ENCODE measurements around the gene CRABP2.
A peak's percentile ranks its signal among the peaks of the same experiment; 100 is the strongest.

Gene CRABP2

GRCh38 chr1:156741481-156741983, 36.1 kb upstream of the CRABP2 start:
- no peak for DNase-seq

- DNase-seq = peak; percentile 100
Observed at GRCh38 chr1:156740741-156741480, 35.5 kb upstream of the CRABP2 start, which contains the start of gene MRPL24. Gene MRPL24 (minus strand): TSS chr1:156741088. CDS start chr1:156738704, 2,384 bp downstream.

DNA sequence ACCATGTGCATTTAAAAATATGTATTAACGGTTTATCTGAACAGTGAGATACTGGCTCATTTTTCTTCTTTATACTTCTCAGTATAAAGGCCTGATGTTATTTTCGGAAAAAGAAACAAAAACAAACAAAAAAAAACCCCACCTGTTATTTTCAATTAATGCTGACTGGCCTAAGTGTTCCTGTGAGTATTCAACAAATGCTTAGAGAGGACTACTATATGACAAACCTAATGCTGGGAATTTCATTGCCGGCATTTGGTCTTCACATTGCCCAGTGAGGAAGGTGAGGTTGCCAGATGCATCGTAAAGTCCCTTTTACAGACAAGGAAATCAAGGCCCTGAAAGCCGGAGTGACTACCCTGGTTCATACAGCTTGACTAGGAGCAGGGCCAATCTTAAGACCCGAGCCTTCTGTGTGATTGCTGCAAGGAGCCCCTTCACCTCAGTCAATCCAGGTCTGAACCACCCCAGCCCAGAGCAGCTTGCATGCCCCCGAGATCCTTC, 34.9 kb upstream of the CRABP2 start:
- DNase-seq = no peak

DNA sequence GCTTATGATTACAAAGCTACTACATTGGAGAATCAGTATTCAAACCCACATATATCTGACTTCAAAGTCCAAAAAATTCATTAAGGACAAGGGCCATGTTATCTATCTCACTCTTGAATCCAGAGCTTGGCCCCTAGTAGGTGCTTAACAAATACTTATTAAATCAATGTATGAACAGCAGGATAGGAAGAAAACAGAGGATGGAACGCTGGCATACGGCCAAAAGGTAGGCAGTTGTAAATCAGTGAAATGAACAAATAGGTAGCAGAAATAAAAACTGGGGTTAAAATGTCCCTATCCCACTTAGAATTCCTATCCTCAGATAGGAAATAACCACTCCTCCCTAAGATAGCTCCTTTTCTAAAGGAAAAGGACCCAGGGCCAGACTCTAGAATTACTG, 33.5 kb upstream of the CRABP2 start:
- DNase-seq = no peak

DNA sequence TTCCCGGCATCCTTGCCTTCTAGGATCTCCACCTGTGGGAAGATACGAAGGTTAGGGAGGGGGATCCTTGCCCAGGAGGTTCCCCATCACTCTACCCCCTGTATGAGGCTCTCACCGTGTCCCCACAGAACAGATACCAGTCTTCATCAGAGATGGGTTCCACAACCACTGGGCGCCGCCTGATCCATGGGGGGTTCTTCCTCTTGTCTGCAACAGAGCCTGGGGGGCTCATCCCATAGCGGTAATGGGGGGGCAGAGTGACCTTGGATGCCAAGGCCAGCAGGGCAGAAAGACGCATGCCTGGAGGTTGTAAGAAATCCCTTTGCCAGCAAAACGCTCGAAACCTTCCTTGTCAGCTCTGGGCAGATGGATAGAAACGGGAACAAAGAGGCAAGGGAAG, 33.0 kb upstream of the CRABP2 start:
- DNase-seq = no peak

- DNase-seq = no peak
Observed at GRCh38 chr1:156733989-156734584, 28.7 kb upstream of the CRABP2 start.

- DNase-seq = peak; percentile 98
Observed at GRCh38 chr1:156728599-156729462, 23.4 kb upstream of the CRABP2 start, which contains the start of gene ISG20L2. Gene ISG20L2 (minus strand): TSS chr1:156728766. CDS start chr1:156727652, 1,114 bp downstream.

DNA sequence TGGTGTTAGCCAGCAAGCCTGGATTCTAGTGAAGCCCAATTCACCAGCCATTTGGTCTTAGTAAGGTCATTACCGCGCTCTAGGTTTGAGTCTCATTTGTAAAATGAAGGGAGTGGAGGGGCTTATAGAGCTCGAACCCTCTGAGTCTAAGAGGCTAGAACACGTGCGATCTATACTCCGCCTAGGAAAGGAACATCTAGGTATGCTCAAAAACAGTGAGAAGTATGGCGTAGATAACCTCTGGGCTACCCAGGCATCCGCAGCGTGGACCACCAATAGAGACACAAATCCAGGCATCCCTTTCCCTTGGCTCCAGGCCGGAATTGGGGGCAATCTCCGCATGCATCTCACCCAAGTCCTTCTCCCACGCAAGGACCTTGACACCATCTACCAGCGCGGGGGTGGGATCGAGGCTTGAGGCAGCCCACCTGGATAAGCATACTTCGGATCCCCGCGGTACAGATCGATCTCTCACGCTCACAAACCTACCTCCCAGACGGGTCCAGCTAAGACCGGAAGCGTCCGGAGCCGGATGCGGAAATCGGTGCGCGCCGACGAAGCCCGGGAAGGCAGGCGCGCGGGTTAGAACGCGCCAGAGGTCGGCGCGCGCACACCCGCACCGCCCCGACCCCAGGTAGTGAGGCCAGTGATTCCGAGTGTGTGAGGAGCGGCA, 22.7 kb upstream of the CRABP2 start, which contains the start of gene METTL25B:
Gene METTL25B (plus strand): TSS at position 544 of the 673 bp plus-strand sequence. CDS start 636 bp downstream, outside the sequence.
- DNase-seq = peak; percentile 93

- no peak for DNase-seq
Observed at GRCh38 chr1:156727492-156727891, 22.1 kb upstream of the CRABP2 start.

DNA sequence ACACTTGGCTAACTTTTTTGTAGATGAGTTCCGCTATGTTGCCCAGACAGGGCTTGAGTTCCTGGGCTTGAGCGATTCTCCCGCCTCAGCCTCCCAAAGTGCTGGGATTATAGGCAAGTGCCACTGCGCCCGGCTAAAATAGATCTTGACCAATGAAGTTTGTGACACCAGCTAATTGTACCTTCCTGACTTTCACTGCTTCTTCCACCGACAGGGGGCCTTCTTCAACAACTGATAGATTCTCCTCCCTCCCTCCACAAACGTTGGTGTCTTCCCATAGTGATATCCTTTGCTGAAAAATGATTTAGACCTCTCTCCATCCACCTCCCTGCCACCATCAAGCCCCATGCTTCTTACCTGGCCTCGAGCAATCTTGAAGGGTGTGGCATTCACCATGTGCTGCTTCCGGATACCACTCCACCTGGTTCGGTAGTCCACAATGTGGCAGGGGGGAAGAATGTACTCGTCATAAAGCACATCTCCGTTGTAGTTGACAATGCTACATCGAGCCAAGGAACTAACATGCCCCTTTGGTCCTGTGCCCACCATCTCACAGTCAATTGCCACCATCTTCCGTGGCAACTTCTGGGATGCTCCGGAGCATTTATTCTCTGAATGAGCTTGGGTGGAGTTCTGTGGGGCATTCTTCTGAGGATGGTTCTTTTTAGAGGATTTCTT, 21.3 kb upstream of the CRABP2 start:
- DNase-seq = peak; percentile 87

DNA sequence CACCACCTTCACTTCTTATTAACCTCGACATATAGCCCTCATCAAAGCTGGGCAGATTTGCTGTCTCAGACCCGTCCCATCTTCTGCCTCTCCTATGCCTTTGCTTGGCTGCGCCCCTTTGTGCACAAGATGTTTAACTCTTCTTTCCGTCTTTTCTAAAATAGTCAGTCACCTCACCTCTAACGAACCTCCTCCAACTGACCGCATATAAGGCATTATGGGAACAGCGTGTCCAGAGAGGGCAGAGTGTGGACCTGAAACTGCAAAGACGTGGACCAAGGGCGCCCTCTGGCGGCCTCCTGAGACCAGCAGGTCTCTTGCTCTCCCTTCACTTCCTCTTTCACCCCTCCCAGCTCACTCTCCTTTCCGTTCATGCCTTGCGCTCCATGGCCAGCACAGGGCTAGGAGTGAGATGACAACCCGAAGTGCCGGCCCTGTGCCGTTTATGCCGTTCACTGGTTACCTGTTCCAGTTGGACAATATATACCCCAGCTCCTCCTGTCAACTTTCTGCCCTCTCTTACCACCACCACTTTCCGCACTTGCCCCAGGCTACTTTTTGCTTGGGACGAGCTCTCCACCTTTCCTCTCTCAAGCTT, 20.4 kb upstream of the CRABP2 start:
- DNase-seq = peak; percentile 85

- no peak for DNase-seq
Observed at GRCh38 chr1:156721535-156721934, 16.2 kb upstream of the CRABP2 start.

DNA sequence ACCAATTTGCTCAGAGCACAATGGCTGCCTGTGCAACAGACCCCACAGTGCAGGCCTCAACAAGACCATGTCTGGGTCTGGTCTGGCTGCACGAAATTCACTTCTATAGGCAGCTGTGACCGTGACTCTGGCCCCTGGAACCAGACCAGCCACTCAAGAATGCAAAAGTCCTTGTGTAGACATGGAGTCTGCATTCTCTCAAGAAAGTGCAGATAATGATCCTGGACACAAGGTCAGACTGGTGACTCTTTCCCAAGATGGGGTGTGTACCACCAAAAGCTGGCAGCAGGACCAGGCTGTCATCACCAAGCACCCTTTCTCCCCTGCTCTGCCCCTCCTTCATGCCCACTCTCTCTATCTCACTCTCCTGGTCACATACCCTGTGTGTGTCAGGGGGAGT, 15.7 kb upstream of the CRABP2 start:
- DNase-seq = no peak

- peak; percentile 39 for DNase-seq
Observed at GRCh38 chr1:156717351-156717750, 12.0 kb upstream of the CRABP2 start.

DNA sequence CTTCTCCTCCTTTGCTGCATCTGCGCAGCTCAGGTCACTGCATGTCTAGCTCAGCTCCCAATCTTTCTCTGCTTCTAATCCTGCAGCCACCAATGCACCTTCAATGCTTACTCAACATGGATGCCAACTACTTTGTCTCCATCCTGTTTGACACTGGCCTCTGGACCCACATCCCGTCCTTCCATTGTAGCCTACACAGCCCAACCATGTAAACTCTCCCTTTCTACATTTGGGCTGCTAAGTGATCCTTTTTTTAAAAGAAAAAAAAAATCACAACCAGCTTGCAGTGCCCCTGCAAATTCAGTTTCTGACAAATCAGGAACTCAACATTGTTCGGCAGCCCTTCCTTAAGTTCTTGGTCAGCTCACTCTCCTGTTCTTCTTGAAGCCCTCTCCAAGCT, 9.4 kb upstream of the CRABP2 start:
- DNase-seq = no peak

DNA sequence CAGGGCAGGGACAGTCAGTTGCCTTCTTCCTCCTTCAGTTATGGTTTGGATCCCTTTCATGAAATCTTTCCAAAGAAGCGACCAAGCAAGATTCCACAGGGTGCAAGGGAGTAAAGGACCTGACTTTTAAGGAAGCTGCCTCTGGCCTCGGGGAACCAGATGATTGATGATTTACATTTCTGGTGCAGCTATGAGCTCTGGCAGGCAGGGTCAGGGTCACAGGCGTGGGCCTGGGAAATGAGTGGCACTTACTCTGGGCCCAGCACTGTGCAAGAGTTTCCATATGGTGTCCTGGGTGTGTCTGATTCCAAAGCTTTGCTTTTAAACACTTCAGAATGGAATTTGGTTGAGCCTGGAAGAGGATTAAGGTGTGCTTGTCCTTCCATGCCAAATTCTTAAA, 7.2 kb upstream of the CRABP2 start:
- no peak for DNase-seq

DNA sequence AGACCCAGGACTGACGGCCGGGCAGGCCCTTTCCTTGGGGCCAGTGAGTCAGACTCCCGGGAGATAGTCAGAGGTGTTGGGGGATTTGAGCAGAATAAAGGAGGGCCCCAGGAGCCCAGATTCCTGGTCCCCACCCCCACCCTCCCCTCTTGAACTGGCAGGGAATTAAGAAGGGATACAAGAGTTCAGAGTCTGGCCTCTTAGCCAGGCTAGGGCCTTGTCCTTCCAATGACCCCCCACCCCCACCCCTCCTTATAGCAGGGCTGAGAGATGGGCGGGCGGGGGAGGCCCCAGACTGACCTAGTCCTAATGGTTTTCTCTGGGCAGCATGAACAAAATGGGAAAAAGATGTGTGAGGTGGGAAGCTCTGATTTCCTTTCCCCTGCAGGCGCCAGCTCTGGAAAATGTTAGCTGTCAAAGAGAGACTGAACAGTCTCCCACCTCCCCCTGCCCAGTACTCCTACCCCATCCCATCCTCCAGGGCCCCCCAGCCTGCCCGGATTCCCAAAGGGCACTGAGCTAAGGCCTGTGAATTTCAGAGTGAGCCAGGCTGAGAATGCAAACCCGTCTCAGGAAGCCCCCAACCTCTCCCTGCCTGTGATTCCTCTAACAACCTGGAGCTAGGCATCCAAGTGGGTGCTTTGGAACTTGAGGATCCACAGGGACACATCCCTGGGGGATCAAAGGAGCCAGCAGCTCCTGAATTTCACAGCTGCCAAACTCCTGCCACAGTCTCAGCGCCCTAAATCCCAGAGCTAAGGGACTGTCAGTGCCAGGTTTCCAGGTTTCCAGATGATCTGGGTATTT, 5.8 kb upstream of the CRABP2 start:
- no peak for DNase-seq

DNA sequence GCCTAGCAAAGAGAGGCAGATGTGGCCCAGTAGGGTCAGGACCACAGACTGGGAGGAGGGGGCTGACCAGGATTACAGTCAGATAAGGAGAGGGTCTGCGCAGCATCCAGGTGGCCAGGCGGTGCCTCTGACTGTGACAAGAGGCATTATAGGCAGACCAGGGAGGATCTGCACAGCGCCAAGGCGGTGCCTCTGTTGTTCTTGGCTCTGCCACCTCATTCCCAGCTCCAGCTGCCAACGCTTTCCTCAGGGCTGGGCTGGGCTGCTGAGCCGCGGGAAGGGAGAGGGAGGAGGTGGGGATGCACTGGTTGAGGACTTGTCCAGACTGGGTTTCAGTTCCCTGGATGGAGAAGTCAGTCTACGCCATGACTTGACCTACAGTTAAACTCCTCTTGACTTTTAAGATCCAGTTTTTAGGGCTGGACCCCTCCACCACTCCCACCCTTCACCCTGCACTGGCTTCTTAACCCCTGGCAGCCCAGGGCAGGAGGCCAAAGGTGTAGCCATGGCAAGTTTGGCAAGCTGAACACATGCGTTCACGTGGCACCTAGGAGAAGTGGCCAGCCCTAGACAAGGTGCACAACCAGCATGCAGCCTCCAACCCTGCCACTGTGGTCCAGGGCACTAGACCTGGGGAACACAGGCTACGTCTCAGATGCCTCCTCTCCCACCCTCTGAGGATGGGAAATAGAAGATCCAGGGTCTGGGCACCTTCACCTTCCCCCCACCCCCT, 4.5 kb upstream of the CRABP2 start:
- peak; percentile 83 for DNase-seq

DNA sequence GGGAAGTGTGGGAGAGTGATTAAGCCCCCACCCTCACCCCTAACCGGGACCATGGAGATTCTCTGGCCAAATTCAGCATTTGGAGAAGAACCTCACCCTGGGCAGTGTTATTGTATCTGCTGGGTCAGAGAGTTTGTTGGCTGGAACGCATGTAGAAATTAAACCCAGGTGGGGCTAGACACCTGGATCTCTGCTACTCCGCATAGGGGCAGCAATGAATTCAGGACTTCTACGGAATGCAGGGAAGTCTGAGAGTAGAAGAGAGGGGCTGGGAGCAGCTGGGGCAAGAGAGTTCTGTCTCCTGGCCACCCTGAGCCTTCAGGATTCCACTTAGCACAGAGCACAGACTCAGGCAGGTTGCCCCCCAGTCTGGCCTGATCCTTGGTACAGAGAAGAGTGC, 3.6 kb upstream of the CRABP2 start:
- DNase-seq = no peak

- DNase-seq = no peak
Observed at GRCh38 chr1:156708218-156708661, 2.9 kb upstream of the CRABP2 start.
